Eye (tissue), 1 donor: Measurements from ENCODE around the gene PLA2G5.
"Not testable (repeated sequence)": the region's sequence is repeated elsewhere in the genome, so short reads cannot be mapped to it uniquely, and the experiment has no call there.

Experiments used
- DNase-seq: peaks from one replicate; pipeline ENCODE4 v3.0.0-alpha.2; 2015

The PLA2G5 gene

DNA sequence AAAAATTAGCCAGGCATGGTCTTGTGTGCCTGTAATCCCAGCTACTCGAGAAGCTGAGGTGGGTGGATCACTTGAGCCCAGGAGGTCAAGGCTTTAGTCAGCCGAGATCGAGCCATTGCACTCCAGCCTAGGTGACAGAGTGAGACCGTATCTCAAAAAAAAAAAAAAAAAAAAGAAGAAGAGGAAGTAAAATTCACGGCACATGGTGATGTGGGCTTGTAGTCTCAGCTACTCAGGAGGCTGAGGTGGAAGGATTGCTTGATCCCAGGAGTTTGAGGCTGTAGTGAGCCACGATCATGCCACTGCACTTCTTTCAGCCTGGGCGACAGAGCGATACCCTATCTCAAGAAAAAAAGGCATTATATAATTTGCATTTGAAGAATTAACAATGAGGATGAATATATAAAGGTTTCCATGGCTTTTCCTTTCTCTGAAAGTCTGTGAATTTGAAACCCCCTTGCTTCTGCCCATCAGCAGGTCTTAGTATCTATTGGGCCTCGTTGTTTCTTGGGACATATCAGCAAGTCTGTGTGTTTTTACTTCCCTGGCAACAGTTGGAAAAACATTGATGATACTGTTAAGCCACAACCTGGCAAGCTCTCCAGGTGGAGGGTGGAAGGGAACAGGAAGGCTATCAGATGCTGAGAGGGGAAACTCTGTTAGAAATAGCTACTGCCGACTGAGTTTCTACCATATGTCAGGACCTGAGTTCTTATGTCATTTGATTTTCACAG lies 53.9 kb downstream of the PLA2G5 start:
- no peak for DNase-seq

GRCh38 chr1:20124456-20125057 lies 54.6 kb downstream of the PLA2G5 start:
- no peak for DNase-seq

DNA sequence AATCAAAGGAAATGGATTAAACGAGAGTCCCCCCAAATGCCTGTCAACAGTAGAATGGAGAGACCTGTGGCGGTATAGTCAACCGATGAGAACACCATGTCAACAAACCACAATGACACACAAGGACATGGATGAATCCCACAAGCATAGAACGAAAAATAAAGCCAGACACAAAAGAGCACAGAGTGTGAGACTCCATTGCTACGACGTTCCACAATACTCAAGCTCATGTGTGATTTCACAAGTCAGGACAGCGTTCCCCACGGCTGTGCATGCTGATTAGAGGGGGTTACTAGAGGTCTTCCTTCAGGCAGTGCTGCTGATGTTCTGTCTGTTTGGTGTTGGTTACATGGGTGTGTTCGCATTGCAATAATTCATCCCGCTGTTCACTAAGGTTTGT lies 55.1 kb downstream of the PLA2G5 start:
- no peak for DNase-seq

DNA sequence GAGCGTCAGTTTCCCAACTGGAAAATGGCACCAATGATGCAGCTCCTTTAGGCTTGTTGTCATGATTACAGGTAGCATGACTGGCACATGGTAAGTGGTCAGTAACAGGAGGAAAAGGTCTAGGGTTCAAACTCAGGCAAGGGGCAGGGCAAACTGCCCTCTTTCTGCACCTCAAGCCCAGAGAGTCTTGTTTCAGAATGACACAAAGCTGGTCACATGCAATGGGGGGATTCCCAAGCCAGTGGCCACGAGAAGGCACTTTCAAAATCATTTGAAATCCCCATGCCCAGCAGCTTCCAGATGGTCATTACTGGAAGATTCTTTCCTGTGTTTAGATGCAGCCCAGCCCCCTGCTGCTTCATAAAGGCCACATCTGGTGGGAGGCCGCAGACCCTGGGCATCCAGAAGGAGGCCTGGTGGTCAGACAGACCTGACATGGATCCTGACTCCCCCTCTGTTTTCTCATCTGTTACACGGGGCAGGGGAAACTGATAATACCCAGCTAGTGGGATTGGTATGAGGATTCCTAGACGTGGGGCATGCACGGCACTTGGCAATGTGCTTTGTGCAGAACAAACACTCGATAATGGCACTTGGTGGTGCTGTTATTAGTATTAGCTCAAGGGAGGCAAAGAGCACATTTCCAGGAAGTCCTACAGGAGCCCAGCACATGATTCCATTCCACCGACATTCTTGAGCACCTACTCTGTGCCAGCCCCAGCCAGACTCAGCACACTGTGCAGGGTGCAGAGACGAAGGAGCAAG lies 56.2 kb downstream of the PLA2G5 start:
- no peak for DNase-seq

- no peak for DNase-seq
These were observed 56.9 kb downstream of the PLA2G5 start for GRCh38 chr1:20126806-20127440.

DNA sequence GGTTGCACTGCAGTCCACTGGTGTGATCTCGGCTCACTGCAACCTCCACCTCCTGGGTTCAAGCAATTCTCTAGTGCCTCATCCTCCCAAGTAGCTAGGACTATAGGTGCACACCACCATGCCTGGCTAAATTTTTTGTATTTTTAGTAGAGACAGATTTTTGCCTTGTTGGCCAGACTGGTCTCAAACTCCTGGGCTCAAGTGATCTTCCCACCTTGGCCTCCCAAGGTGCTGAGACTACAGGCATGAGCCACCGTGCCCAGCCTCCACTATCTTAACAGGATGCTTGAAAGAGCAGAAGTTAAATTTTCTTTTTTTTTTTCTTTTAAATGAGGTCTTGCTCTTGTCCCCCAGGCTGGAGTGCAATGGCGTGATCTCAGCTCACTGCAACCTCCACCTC lies 60.5 kb downstream of the PLA2G5 start:
- not testable (repeated sequence) for DNase-seq

DNA sequence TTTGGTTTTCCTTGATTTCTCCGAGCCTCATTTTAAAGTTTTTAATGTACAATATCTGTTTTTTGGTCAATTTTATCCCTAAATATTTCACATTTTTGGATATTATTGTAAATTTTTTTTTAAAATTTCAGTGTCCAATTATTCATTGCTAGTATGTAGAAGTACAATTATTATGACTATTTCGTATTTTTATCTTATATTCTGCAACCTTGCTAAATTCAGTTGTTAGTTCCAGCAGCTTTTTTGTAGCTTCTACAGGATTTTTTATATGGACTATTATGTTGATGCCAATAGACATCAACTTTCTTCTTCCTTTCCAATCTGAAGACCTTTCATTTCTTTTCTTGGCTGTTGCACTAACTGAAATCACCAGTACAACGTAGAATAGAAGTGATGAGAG lies 65.0 kb downstream of the PLA2G5 start:
- no peak for DNase-seq

DNA sequence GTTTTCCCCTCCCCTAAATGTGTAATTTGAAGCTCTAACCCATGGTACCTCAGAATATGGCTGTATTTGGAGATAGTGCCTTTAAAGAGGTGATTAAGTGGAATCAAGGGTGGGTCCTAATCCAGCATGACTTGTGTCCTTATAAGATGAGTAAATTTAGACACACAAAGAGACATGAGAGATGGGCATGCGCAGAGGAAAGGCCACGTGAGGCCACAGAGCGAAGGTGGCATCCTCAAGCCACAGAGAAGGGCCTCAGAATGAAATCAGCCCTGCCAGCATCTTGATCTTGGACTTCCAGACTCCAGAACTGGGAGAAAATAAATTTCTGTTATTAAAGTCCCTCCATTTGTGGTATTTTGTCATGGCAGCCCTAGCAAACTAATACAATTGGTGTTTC lies 66.3 kb downstream of the PLA2G5 start:
- DNase-seq = no peak

DNA sequence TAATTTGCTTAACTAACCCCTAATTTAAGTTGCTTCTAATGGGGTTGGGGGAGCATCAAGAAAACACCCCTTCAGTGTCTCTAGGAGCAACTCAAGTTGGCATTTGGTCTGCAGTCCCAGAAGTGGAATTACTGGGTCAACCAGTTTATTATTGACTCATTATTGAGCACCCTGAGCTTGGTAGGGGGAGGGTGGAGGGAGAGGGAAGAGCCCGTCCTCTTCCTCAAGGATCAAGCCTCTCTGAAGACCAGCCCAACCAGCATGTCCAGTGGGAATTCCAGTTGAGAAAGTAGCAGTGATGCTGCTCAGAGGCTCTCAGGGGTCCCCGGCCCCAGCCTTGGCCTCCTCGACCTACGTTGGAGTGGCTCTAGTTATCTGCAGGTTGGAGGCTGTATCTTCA lies 67.1 kb downstream of the PLA2G5 start:
- DNase-seq = no peak

DNA sequence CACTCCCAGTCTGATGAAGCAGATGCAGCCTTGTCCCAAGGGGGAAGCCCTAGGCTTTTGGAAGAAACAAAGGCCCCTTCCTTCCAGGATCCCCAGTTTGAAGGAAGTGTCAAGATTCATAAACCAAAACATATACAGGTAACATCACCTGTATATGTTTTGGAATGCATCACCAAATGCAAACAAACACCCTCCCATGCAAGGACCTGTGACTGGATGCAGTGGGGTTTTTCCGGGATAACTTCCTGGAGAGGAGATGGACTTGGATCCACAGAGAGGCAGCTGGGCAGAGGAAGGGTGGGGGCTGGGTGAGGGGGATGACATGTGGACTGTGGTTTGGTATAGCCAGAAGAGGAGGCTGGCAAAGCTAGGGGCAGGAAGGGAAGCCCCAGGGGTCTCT lies 67.6 kb downstream of the PLA2G5 start:
- DNase-seq = no peak

DNA sequence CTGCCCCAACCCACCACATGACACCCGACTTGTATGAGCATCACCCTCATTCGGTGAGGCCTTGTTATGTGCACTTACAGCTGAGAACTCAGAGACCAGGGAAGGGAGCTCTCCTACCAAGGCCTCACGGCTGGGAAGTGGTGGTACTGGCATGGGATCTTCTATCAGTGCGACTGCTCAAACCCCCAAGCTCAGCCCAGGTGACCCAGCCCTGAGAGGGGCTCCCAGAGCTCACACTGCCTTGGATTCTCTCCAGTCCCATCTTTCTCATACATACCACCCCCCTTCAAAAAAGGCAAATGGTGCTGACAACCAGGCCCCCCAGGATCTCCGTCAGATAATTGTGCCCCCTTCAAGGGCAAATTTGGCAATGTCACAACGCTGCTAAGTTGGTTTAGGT lies 68.4 kb downstream of the PLA2G5 start:
- DNase-seq = no peak

- DNase-seq = no peak
These were observed 69.1 kb downstream of the PLA2G5 start, which contains the start of gene PLA2G2F for GRCh38 chr1:20138961-20139550. Gene PLA2G2F, plus strand, starts transcription at chr1:20139323. Its CDS starts 105 bp downstream, at chr1:20139428.

GRCh38 chr1:20139776-20140612 lies 70.0 kb downstream of the PLA2G5 start:
- no peak for DNase-seq

- no peak for DNase-seq
These were observed 71.0 kb downstream of the PLA2G5 start for GRCh38 chr1:20141001-20141400.

- no peak for DNase-seq
These were observed 71.5 kb downstream of the PLA2G5 start for GRCh38 chr1:20141466-20141865.
